WI38 (cell line): ENCODE data around the gene DAPK3.

Experiments
- H3K4me3 ChIP-seq: 2 replicates; pipeline ENCODE4 v1.5.1; 2011; ENCODE audit warnings: low read depth, mild to moderate bottlenecking, control low read depth, low read length
- CTCF ChIP-seq: IDR thresholded peaks from 2 replicates; pipeline ENCODE4 v1.5.1; 2012; ENCODE audit warnings: low read depth, mild to moderate bottlenecking, control low read depth, low read length

Gene DAPK3

GRCh38 chr19:3969435-3970312 lies 1.2 kb downstream of the DAPK3 start:
- no peak for TF ChIP-seq CTCF
- peak overlapping the region; percentile 92 for H3K4me3 ChIP-seq

GRCh38 chr19:3968556-3969434 lies 2.1 kb downstream of the DAPK3 start:
- no peak for TF ChIP-seq CTCF
- H3K4me3 ChIP-seq = peak overlapping the region; percentile 92

GRCh38 chr19:3967983-3968382 lies 2.9 kb downstream of the DAPK3 start:
- H3K4me3 ChIP-seq = peak overlapping the region; percentile 14

GRCh38 chr19:3966051-3967017 lies 4.6 kb downstream of the DAPK3 start:
- TF ChIP-seq CTCF = no peak
- H3K4me3 ChIP-seq = no peak overlapping the region

GRCh38 chr19:3964256-3965194 lies 6.4 kb downstream of the DAPK3 start:
- TF ChIP-seq CTCF = no peak
- H3K4me3 ChIP-seq = no peak overlapping the region

GRCh38 chr19:3963458-3964255 lies 7.2 kb downstream of the DAPK3 start:
- H3K4me3 ChIP-seq = no peak overlapping the region
- TF ChIP-seq CTCF = no peak
